Measurements from ENCODE around the gene ZSWIM6. TPM values are rescaled to one million over a fixed set of nuclear protein-coding genes. Genes with fewer than 3 reads are reported as not detected.

ZSWIM6 gene
- total RNA-seq, 8 experiments from 2014 or later: 8.2 to 54.3 (median 20.2) TPM

GRCh38 chr5:61423487-61424145, 91.6 kb downstream of the ZSWIM6 start:
- H3K4me3 ChIP-seq: no peak overlapping the region
- in situ Hi-C loops (cut with MboI; ENCODE audit: low pct_unique_long_range_greater_than_20kb in 2 of 9, low sequenced_read_pairs in 9 of 9, unreplicated experiment in 9 of 9): no loop called here
- ATAC-seq (replicated peaks in 6 of 8): peak in 4 of 8 experiments; percentile 46 to 59 (median 54)
- WGBS, 10 experiments: 7 to 100% (median 59%) methylated on average over 1 to 3 of the region's 3 CpGs
- peaks cover 5 to 11% of the 10 kb centered on the region in 2 donors for H3K4me1 ChIP-seq (replicated peaks in 1 of 2)
- no peak overlapping the region for H3K27ac ChIP-seq

- WGBS, 10 experiments: 88 to 100% (median 100%) methylated on average over 1 of the region's 1 CpG; no CpG with 5 or more reads in 6 of the 10 experiments
- peaks cover 19% of the 10 kb centered on the region in 2 donors for H3K4me1 ChIP-seq (replicated peaks in 1 of 2)
- in situ Hi-C loops (cut with MboI; ENCODE audit: low pct_unique_long_range_greater_than_20kb in 2 of 9, low sequenced_read_pairs in 9 of 9, unreplicated experiment in 9 of 9): no loop called here
- H3K4me3 ChIP-seq: no peak overlapping the region
- no peak overlapping the region for H3K27ac ChIP-seq
- ATAC-seq (replicated peaks in 6 of 8): no peak
These were observed 93.9 kb downstream of the ZSWIM6 start for GRCh38 chr5:61425918-61426317.

GRCh38 chr5:61429906-61430305, 97.8 kb downstream of the ZSWIM6 start:
- ATAC-seq (replicated peaks in 6 of 8): peak in 1 of 8 experiments; percentile 39
- WGBS, 10 experiments: 33 to 100% (median 73%) methylated on average over 1 of the region's 1 CpG; no CpG with 5 or more reads in 4 of the 10 experiments
- in situ Hi-C loops (cut with MboI; ENCODE audit: low pct_unique_long_range_greater_than_20kb in 2 of 9, low sequenced_read_pairs in 9 of 9, unreplicated experiment in 9 of 9): no loop called here
- Histone ChIP-seq H3K27ac (no peak overlapping the region), H3K4me1 (replicated peaks in 1 of 2) (peaks cover 14 to 37% of the 10 kb centered on the region in 2 donors), H3K4me3 (no peak overlapping the region)

- Histone ChIP-seq H3K4me1 (replicated peaks in 1 of 2) (peaks cover 12 to 33% of the 10 kb centered on the region in 2 donors), H3K4me3 (no peak overlapping the region), H3K27ac (peak overlapping the region; percentile 6 to 36)
- peak in 7 of 8 experiments; percentile 30 to 74 (median 62) for ATAC-seq (replicated peaks in 6 of 8)
- in situ Hi-C loops (cut with MboI; ENCODE audit: low pct_unique_long_range_greater_than_20kb in 2 of 9, low sequenced_read_pairs in 9 of 9, unreplicated experiment in 9 of 9): no loop called here
- WGBS, 10 experiments: 26 to 82% (median 55%) methylated on average over 2 to 6 of the region's 6 CpGs
These were observed 100.0 kb downstream of the ZSWIM6 start for GRCh38 chr5:61431923-61432620.

- no peak overlapping the region for H3K4me3 ChIP-seq
- WGBS, 10 experiments: 55 to 100% (median 98%) methylated on average over 1 to 2 of the region's 2 CpGs
- H3K4me1 ChIP-seq (replicated peaks in 1 of 2): peaks cover 0 to 26% of the 10 kb centered on the region in 2 donors
- no peak overlapping the region for H3K27ac ChIP-seq
- in situ Hi-C loops (cut with MboI; ENCODE audit: low pct_unique_long_range_greater_than_20kb in 2 of 9, low sequenced_read_pairs in 9 of 9, unreplicated experiment in 9 of 9): no loop called here
- no peak for ATAC-seq (replicated peaks in 6 of 8)
These were observed 103.3 kb downstream of the ZSWIM6 start for GRCh38 chr5:61435368-61435767.

GRCh38 chr5:61438298-61438970, 106.4 kb downstream of the ZSWIM6 start:
- Histone ChIP-seq H3K27ac (no peak overlapping the region), H3K4me1 (replicated peaks in 1 of 2) (peaks cover 0 to 8% of the 10 kb centered on the region in 2 donors), H3K4me3 (no peak overlapping the region)
- WGBS, 10 experiments: 15 to 100% (median 82%) methylated on average over 1 to 3 of the region's 3 CpGs; no CpG with 5 or more reads in 1 of the 10 experiments
- ATAC-seq (replicated peaks in 6 of 8): peak in 5 of 8 experiments; percentile 26 to 93 (median 41)
- in situ Hi-C loops (cut with MboI; ENCODE audit: low pct_unique_long_range_greater_than_20kb in 2 of 9, low sequenced_read_pairs in 9 of 9, unreplicated experiment in 9 of 9): no loop called here

GRCh38 chr5:61440086-61440485, 108.0 kb downstream of the ZSWIM6 start:
- Histone ChIP-seq H3K4me3 (no peak overlapping the region), H3K27ac (no peak overlapping the region), H3K4me1 (replicated peaks in 1 of 2) (peaks cover 0 to 8% of the 10 kb centered on the region in 2 donors)
- no peak for ATAC-seq (replicated peaks in 6 of 8)
- WGBS, 10 experiments: 94 to 100% (median 100%) methylated on average over 3 of the region's 3 CpGs; no CpG with 5 or more reads in 1 of the 10 experiments
- in situ Hi-C loops (cut with MboI; ENCODE audit: low pct_unique_long_range_greater_than_20kb in 2 of 9, low sequenced_read_pairs in 9 of 9, unreplicated experiment in 9 of 9): no loop called here

GRCh38 chr5:61440596-61440995, 108.5 kb downstream of the ZSWIM6 start:
- in situ Hi-C loops (cut with MboI; ENCODE audit: low pct_unique_long_range_greater_than_20kb in 2 of 9, low sequenced_read_pairs in 9 of 9, unreplicated experiment in 9 of 9): no loop called here
- WGBS, 10 experiments: 0 to 100% (median 80%) methylated on average over 1 to 3 of the region's 3 CpGs; no CpG with 5 or more reads in 1 of the 10 experiments
- H3K27ac ChIP-seq: no peak overlapping the region
- H3K4me1 ChIP-seq (replicated peaks in 1 of 2): peaks cover 0 to 8% of the 10 kb centered on the region in 2 donors
- no peak overlapping the region for H3K4me3 ChIP-seq
- ATAC-seq (replicated peaks in 6 of 8): no peak

- no peak overlapping the region for H3K4me3 ChIP-seq
- WGBS, 10 experiments: 80 to 100% (median 92%) methylated on average over 1 to 4 of the region's 4 CpGs; no CpG with 5 or more reads in 1 of the 10 experiments
- no peak for ATAC-seq (replicated peaks in 6 of 8)
- peaks cover 0 to 8% of the 10 kb centered on the region in 2 donors for H3K4me1 ChIP-seq (replicated peaks in 1 of 2)
- in situ Hi-C loops (cut with MboI; ENCODE audit: low pct_unique_long_range_greater_than_20kb in 2 of 9, low sequenced_read_pairs in 9 of 9, unreplicated experiment in 9 of 9): no loop called here
- no peak overlapping the region for H3K27ac ChIP-seq
These were observed 109.7 kb downstream of the ZSWIM6 start for GRCh38 chr5:61441742-61442141.

- H3K27ac ChIP-seq: no peak overlapping the region
These were observed 115.9 kb downstream of the ZSWIM6 start for GRCh38 chr5:61447780-61448495.

GRCh38 chr5:61449804-61450492, 117.9 kb downstream of the ZSWIM6 start:
- in situ Hi-C loops (cut with MboI; ENCODE audit: low pct_unique_long_range_greater_than_20kb in 2 of 9, low sequenced_read_pairs in 9 of 9, unreplicated experiment in 9 of 9): no loop called here
- 17 to 100% (median 80%) methylated on average over 1 to 2 of the region's 2 CpGs; no CpG with 5 or more reads in 2 of the 10 experiments for WGBS, 10 experiments
- H3K4me3 ChIP-seq: no peak overlapping the region
- ATAC-seq (replicated peaks in 6 of 8): peak; percentile 82 to 98 (median 90)
- peak overlapping the region in 1 of 2 donors; percentile 23 for H3K27ac ChIP-seq
- peaks cover 15 to 18% of the 10 kb centered on the region in 2 donors for H3K4me1 ChIP-seq (replicated peaks in 1 of 2)

More at GRCh38 chr5:61447780-61448495, 115.9 kb downstream of the ZSWIM6 start:
- no peak overlapping the region for H3K4me3 ChIP-seq
- ATAC-seq (replicated peaks in 6 of 8): no peak
- WGBS, 10 experiments: 80 to 100% (median 100%) methylated on average over 1 to 2 of the region's 2 CpGs
- in situ Hi-C loops (cut with MboI; ENCODE audit: low pct_unique_long_range_greater_than_20kb in 2 of 9, low sequenced_read_pairs in 9 of 9, unreplicated experiment in 9 of 9): no loop called here
- peaks cover 15 to 18% of the 10 kb centered on the region in 2 donors for H3K4me1 ChIP-seq (replicated peaks in 1 of 2)

Data from motor neuron (in vitro differentiated cells).